Posterior cingulate gyrus (tissue), 11 donors: ENCODE measurements around the gene INAFM2.
A peak's percentile ranks its signal among the peaks of the same experiment; 100 is the strongest.

Experiments
- DNase-seq, 10 donors: peaks; one replicate each; pipeline versions ENCODE4 v3.0.0 to v3.0.0-alpha.2; 2020 to 2021; ENCODE audit warnings: mixed read lengths in 3 of 10
- intact Hi-C: fragments of 100-400 bp; cut with DNase I; formaldehyde crosslinking; loops from one replicate; pipeline ENCODE4 v1.15.1; 2023

INAFM2 gene

DNA sequence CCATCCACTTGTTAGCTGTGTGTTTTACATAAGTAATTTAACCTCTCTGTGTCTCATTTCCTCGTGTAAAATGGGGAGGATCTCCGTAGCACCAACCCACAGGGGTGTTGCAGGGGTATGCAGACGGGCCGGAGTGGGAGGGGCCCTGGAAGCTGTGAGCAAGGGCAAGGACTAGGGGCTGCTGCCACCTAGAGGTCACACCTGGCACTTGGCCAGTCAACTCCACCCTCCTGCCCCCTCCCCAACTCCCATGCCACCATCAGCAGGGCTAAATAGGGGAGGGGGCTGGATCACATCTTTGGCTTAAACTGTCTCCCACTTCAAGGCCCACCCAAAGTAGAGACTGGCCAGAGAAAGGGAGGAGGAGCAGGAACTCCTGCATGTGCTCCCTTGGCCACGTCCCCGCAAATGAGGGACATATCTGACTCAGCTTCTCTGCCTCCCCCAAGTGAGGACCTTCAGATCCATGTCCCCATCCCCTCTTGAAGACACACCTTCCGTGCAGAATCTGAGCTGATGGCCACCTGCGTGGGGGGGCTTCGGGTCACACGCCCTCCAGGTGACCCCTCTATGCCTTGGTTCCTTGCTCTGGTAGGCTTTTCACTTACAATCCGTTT is 14.7 kb downstream of the INAFM2 start:
- peak in 8 of 10 donors; percentile 47 to 91 (median 58) for DNase-seq
- intact Hi-C loops, result loop anchor here (2.0 kb wide), 1 partner anchor 15 kb away; the partner anchor contains the start of gene INAFM2

DNA sequence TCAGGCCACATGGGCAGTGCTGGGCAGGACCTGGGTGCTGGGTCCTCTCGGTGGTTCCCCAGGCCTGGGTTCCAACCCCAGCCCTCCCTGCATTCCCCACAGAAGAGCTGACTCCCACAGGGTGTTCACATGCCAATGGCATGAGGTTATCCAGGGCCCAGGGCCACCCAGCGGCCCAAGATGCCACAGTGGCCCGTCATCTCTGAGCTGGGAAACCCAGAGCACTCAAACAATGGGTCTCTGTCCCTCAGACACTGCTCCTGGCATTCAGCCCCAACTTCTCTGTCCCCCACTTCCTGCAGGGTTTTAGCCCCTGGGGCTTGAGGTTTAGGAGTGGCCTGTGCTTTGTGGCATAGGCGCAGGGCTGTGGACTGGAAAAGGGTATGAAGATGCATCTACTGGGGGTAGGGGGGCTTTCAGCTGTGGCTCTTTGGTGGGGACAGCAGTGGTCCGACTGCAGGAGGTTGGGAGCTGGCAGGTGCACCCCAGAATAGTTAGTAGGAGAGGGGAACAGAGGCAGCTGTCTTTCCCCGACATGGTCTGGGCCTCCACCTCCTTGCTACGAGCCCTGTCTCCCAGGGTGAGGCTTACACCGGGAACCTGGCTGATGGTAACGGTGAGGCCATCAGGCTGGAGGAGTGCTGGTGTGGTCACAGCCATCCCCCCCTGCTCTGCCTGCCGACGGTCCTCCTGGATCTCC is 15.6 kb downstream of the INAFM2 start:
- peak in 7 of 10 donors; percentile 51 to 95 (median 68) for DNase-seq
- intact Hi-C loops, result loop anchor here (2.0 kb wide), 1 partner anchor 16 kb away; the partner anchor contains the start of gene INAFM2

DNA sequence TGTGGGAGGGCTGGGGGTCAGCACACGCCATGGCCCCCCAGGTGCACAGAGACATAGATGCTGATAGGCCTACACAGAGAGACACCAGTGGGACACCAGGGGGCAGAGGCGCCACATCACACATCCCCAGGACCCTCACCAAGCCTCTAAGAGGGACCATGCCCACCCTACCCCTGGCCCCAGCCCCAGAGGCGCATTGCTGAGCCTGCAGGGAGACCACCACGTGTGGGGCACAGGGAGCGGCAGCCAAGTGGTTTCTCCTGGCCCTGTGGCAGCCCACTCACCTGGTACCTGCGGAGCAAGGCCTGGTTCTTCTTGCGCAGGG is 16.1 kb downstream of the INAFM2 start:
- DNase-seq, result peak in 2 of 10 donors; percentile 63 to 84
- intact Hi-C loops, result loop anchor here (2.0 kb wide), 1 partner anchor 17 kb away; the partner anchor contains the start of gene INAFM2

DNA sequence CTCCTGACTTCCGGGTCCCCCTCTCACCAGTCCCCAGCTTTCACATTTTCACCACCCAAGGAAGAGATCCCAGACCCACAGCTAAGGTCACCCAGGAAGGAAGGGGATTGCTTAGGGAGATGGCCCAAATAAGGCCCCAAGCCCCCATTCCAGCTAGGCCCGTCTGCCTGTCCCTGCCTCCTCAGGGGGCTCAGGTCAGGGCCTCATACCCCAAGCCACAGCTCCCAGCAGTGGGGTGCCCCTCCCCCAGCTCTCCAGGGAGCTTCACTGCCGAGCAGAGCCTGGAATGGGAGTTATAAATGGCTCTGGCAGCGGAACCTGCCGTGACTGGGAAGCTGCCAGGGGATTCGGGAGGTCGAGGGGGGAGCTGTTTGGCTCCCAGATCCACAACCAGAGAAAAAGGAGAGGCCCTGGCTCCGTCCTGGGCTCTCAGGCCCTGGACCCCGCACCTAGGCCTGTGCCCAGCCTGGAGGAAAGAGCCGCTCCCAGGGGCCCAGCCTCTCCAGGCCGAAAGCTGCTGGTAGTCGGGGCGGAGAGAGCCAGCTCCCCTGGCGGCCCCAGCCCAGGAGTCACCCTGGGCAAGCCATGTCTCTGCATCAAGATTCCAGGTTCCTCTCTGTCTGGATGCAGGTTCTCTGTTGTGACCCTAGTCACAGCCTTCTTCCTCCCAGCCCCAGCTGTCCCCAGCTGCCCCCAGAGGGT is 16.7 kb downstream of the INAFM2 start:
- DNase-seq, result peak in 8 of 10 donors; percentile 46 to 93 (median 52)
- intact Hi-C loops, result loop anchor here (5.0 kb wide), 1 partner anchor 67 kb away; the partner anchor contains the start of gene IVD

DNA sequence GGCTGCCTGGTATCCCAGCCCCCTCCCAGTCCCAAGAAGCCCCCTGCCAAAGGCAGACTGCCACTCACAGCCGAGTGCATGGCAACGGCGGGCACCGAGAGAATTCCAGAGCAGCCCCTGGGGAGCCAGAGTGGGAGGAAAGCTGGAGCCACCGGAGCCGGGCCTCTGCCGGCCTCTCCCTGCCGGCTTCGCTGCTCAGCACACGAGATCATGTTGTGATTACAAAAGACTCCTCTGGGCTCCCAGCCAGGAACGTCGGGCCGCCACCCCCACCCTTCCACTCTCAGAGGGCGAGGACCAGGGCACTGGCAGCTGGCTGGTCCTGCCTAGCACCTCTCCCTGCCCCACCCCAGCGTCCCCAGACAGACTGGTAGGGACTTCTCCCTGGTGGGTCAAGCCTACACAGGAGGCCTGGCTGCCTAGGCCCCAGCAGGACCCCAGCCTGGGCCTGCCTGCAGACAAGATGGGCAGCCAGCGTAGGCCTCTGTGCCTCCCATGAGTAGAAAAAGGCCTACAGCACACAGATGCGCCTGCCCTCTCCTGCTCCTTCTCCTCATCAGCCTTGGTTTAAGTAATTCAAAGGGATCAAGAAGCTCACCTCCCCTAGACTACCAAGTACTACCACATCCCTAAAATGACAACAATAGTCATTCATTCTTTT is 17.4 kb downstream of the INAFM2 start, which contains the start of gene CCDC9B:
CCDC9B (minus strand) TSS at position 200 of the 661 bp plus-strand sequence; CDS start at position 80, 120 bp downstream.
- peak; percentile 74 to 97 (median 88) for DNase-seq
- intact Hi-C loops, result loop anchor here (5.0 kb wide), 1 partner anchor 66 kb away; the partner anchor contains the start of gene IVD

DNA sequence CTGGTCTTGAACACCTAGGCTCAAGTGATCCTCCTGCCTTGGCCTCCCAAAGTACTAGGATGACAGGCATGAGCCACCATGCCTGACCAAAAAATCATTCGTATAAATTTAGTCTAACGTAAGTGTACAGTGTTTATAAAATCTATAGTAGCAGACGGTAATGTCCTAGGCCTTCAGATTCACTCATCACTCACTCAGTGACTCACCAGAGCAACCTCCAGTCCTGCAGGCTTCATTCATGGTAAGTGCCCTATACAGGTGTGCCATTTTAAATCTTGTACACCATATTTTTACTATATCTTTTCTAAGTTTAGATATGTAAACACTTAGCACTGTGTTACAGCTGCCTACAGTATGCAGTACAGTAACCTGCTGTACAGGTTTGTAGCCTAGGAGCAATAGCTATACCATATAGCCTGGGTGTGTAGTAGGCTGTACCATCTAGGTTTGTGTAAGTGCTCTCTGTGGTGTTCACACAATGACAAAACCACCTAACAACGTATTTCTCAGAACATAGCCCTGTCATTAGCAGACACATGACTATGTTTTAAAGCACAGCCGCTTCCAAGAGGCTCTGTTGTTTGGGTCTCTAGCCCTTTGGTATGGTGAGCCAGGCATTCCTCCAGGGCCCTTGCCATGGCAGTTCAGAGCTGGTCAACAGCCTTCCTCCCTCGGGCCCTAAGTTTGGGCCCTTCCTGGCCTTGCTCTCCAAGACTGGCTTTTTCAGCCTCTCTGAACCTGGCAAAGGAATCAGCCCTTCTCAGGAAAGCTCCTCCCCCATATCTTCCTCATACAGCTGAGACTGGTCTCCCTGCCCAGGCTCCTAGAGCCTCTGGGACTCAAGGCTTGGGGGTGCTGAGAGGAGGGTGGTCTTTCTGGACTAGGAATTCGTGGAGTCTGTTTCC is 19.2 kb downstream of the INAFM2 start:
- DNase-seq, result peak in 2 of 10 donors; percentile 3 to 7
- intact Hi-C loops, result loop anchor here (5.0 kb wide), 1 partner anchor 65 kb away; the partner anchor contains the start of gene IVD

DNA sequence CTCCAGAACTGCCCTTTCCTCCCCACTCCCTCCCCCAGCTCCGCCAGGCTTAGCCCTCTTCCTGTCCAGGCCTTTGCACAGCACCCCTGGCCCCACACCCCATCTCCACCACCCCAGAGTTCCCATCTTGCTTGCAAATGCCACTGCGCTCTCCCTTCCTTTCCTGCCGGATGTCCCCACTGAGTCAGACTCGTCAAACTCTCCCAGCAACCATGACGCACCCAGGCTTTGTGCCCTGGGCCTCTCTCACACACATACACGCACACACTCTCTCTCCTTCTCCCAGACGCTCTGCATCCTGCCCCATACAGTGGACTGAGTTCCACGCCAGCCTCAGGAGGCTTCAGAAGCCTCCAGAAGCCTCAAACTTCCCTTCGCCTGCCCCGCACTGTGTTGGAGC is 20.0 kb downstream of the INAFM2 start:
- DNase-seq, result peak in 1 of 10 donors; percentile 68
- intact Hi-C loops, result loop anchor here (5.0 kb wide), 1 partner anchor 64 kb away; the partner anchor contains the start of gene IVD

DNA sequence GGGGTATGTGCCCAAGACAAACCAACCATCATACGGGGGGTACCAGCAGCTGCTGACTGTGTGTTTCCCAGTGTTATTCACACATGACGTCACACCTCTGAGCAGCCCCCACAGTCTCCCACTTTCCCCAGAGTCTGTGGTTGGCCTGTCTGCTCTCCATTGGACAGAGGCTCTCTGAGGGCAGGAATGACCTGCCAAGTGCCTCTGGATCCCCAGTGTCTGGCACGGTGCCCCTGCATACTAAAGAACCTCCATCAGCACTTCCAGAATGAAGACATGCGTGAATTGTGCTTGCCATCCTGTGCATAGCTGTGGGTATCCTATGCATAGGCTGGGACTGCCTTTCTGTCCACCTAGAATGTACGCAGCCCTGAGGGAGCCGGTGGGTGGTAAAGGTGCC is 20.7 kb downstream of the INAFM2 start:
- intact Hi-C loops, result loop anchor here (5.0 kb wide), 1 partner anchor 63 kb away; the partner anchor contains the start of gene IVD

DNA sequence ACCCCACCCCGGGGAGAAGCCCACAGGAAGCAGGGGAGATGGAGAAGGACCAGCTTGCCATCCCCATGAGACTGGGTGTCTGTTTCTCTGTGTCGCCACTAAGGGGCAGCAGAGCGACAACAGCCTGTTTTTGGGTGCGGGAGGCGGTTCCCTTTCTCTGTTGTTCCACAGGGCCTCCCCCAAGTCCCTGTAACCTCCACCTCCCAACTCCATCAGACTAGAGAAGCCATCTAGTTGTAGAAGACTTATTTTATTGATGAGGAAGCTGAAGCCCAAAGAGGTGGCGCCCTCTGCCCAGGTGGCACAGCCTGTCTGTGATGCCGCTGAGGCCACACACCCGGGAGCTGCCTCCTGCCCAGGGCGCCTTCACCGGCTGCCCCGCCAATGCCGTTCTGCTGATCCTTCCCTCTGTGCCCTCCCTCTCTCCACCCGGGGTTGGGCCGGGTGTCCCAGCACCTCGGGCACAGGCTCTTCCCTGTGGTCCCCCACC is 21.2 kb downstream of the INAFM2 start:
- DNase-seq, result peak in 9 of 10 donors; percentile 68 to 96 (median 75)
- intact Hi-C loops, result loop anchor here (5.0 kb wide), 1 partner anchor 63 kb away; the partner anchor contains the start of gene IVD

More for the DNA sequence above, 20.7 kb downstream of the INAFM2 start:
- peak in 1 of 10 donors; percentile 51 for DNase-seq

DNA sequence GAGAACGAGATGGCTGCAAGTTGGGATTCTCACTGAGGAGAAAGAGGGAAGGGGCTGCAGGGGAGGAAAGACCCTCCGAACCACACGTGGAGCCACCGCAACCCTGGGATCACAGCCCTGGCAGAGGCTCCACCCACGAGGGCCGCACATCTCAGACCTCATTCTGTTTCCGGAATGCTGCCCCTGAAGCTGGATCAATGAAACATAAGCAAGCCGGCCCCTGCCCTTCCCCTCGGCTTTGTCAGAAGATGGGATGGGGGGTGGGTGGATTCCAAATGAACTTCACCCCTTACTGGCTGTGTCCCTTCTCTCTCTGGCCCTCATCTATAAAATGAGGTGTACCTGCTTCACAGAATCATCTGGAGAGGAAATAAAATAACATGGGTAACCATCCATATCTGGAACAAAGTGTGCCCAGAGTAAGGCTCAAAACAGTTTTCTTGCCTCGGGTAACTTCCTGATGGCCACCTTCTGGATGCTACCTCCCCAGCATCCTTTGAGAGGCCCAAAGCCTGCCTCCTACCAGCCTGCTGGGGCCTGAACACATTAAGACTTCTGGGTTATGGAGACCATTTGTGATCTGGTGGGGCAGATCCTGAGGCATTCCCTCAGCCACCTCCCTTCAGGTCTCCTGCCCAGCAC is 21.9 kb downstream of the INAFM2 start:
- intact Hi-C loops, result no loop called here
- DNase-seq, result peak in 1 of 10 donors; percentile 50

DNA sequence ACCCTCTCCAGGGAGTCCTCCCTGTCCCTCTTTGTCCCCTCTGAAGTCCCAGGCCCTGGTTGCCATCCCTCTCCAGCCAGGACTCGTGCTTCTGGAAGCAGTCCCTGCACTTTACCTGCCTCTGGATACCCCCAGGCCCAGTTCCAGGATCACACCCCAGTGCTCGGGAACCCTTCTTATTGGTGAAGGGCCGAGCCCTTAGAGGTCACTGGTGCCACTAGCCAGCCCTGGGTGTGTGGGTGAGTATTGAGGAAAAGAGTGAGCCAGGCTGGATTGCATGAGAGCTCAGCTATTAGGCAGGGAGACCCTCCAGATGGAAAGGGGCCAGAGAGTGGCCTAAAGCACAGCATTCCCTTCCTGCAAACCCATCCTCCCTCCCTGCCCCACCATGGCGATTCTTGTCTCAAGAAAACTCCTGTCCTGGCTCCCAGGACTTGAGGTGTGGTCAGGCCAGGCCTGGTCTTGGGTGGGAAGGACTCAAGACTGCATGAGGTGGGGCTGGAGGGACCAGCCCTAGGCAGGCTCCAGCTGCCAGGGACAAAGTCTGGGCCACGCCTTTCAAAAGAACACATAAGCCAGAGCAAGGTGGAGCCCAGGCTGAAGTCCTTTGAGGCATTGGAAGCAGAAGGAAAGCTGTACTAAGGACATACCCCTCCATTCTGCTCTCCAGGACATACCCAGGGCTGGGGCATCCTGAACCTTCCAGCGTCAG is 22.5 kb downstream of the INAFM2 start:
- DNase-seq, result peak in 1 of 10 donors; percentile 52
- intact Hi-C loops, result no loop called here

DNA sequence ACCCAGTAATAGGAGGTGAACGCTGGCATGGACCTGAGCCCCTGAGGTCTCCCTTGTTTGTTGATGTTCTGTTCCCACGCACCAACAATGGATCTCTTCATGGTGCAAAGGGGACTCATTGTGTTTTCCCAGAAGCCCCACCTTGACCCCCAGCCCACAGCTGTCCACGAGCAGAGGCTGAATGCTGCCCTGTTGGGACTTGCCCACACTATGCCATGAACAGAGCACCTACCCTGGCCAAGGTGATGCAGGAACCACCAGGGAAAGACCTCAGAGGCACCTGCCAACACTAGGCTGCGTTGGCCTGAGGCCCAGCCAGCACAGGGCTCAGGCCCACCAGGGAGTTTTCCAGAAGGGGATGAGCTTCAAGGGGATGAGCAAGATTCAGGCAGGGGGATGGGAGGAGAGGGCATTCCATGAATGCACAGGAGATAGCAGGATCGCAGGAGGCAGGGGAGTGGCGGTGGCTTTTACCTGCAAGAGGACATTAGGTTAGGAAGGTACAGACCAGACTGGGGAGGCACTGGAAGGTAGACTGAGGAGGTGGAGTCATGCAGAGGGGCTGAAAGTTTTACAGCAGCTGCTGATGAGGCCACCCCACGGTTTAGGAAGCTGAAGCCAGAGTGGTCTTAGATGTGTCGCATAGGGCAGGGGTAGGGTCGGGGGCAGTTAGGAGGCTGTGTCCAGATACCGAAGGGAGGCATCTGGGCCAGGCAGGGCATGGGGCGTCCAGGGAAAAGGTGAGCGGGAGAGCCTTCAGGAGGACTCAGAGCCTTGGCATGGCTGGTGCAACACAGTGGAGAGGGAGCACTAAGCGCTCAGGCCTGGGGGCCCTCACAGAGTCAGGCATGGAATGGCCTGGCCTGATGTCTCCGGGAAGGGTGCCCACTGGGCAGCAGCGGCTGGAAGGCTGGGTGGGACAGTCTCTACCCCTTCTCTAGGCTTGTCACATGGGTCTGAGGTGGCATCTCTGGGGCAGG is 23.4 kb downstream of the INAFM2 start:
- intact Hi-C loops, result no loop called here

DNA sequence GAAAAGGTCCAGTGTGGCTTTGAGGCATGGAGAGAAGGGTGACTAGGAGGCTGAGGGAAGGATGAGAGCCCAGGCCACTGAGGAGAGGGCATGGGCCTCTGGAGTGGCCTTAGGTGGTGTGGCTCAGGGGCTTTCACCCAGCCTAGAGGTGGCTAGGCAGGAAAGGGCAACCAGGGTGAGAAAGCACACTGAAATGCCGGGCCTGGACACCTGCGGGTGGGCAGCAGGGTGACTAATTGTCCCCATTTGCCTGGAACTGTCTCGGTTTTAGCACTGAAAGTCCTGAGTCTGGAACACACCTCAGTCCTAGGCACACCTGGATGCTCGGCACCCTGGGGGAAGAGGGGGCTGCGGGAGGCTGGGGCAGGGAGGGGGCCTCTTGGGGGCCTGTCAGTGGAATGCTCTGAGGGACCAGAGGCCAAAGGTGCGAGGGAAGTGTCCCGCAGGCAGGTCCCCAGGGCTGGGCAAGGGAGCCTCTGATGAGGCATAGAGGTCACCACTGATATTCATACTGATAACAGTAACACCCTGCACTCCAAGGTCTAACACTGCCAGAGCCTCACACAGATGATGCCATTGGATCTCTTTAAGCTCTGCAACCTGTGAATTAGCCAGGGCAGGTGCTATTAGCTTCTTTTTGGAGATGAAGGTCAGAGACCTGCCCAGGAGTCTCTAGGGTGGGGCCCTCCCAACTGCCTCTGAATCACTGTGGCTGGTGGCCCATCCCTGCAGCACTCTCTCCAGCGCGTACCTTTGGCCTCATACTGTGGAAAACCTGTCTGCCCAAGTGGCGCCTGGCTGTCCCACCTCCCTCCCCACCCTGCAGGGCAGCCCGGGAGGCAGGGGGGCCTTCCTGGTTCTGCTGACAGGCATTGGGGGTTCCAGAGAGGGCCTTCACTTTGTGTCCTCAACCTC is 24.3 kb downstream of the INAFM2 start:
- DNase-seq, result peak in 1 of 10 donors; percentile 63

More for the DNA sequence above, 23.4 kb downstream of the INAFM2 start:
- peak in 1 of 10 donors; percentile 64 for DNase-seq

DNA sequence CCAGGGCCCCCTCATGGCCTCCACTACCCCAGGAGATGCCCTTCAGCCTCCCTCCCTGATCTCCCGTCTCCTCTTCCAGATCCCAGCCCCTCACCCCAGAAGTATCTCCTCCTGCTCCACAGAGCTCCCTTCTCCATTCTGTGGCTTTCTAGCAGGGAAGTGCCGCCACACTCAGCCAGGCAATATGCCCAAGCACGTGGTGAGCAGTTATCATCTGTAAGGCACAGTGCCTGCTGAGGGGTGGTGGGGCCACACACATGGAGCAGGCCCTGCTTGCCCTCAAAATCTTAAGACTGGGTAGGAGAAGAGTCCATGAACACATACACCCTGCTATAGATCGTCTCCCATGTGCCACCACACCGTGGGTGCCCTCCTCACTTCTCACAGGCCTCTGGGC is 25.0 kb downstream of the INAFM2 start:
- peak in 1 of 10 donors; percentile 59 for DNase-seq
- intact Hi-C loops, result no loop called here

More for the DNA sequence above, 24.3 kb downstream of the INAFM2 start:
- intact Hi-C loops, result no loop called here

DNA sequence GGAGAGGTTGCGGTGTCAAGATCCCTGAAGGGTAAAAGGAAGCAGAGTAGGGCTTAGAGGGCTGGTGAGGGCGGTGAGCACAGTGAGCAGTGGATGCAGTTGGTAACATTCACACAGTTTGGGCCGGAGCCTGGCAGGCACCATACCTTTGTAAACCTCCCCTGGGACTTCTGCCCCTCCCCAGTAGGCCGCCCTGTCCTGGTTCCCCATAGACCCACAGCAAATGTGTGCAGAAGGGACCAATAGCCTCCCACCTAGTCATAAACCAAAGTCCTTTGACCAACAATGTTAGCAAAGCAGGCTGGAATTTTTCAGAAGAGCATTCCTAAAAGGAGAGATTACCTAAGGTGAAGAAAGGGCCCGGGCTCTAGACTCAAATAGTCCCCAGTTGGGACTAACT is 25.7 kb downstream of the INAFM2 start:
- DNase-seq, result no peak
- intact Hi-C loops, result no loop called here
